ENCODE measurements around the gene PTPRQ.

PTPRQ gene

GRCh38 chr12:80509781-80510556 is 65.9 kb downstream of the PTPRQ start:
- Histone ChIP-seq H3K27me3 (ENCODE audit: control insufficient read depth, insufficient read depth, low read length) (no peaks in the 10 kb centered on the region), H3K27ac (ENCODE audit: low read length) (no peak overlapping the region), H3K9me3 (ENCODE audit: control insufficient read depth, low read depth, low read length) (no peaks in the 10 kb centered on the region), H3K4me3 (ENCODE audit: low read length) (no peak overlapping the region), H3K4me1 (ENCODE audit: control insufficient read depth, low read depth, low read length) (no peaks in the 10 kb centered on the region), H3K9ac (ENCODE audit: low read length) (no peak overlapping the region), H3K36me3 (ENCODE audit: control insufficient read depth, low read depth, low read length) (no peaks in the 10 kb centered on the region)

GRCh38 chr12:80512781-80513180 is 68.7 kb downstream of the PTPRQ start:
- Histone ChIP-seq H3K27me3 (ENCODE audit: control insufficient read depth, insufficient read depth, low read length) (no peaks in the 10 kb centered on the region), H3K27ac (ENCODE audit: low read length) (no peak overlapping the region), H3K4me1 (ENCODE audit: control insufficient read depth, low read depth, low read length) (no peaks in the 10 kb centered on the region), H3K4me3 (ENCODE audit: low read length) (no peak overlapping the region), H3K9ac (ENCODE audit: low read length) (no peak overlapping the region), H3K36me3 (ENCODE audit: control insufficient read depth, low read depth, low read length) (no peaks in the 10 kb centered on the region), H3K9me3 (ENCODE audit: control insufficient read depth, low read depth, low read length) (no peaks in the 10 kb centered on the region)

- Histone ChIP-seq H3K9me3 (ENCODE audit: control insufficient read depth, low read depth, low read length) (no peaks in the 10 kb centered on the region), H3K27me3 (ENCODE audit: control insufficient read depth, insufficient read depth, low read length) (no peaks in the 10 kb centered on the region), H3K27ac (ENCODE audit: low read length) (no peak overlapping the region), H3K4me1 (ENCODE audit: control insufficient read depth, low read depth, low read length) (no peaks in the 10 kb centered on the region), H3K9ac (ENCODE audit: low read length) (no peak overlapping the region), H3K4me3 (ENCODE audit: low read length) (no peak overlapping the region), H3K36me3 (ENCODE audit: control insufficient read depth, low read depth, low read length) (no peaks in the 10 kb centered on the region)
Measured at GRCh38 chr12:80513211-80513610, 69.2 kb downstream of the PTPRQ start.

GRCh38 chr12:80517655-80518054 is 73.6 kb downstream of the PTPRQ start:
- Histone ChIP-seq H3K27ac (ENCODE audit: low read length) (no peak overlapping the region), H3K9me3 (ENCODE audit: control insufficient read depth, low read depth, low read length) (no peaks in the 10 kb centered on the region), H3K36me3 (ENCODE audit: control insufficient read depth, low read depth, low read length) (no peaks in the 10 kb centered on the region), H3K4me3 (ENCODE audit: low read length) (no peak overlapping the region), H3K9ac (ENCODE audit: low read length) (no peak overlapping the region), H3K4me1 (ENCODE audit: control insufficient read depth, low read depth, low read length) (no peaks in the 10 kb centered on the region), H3K27me3 (ENCODE audit: control insufficient read depth, insufficient read depth, low read length) (no peaks in the 10 kb centered on the region)

- Histone ChIP-seq H3K4me3 (ENCODE audit: low read length) (no peak overlapping the region), H3K27me3 (ENCODE audit: control insufficient read depth, insufficient read depth, low read length) (no peaks in the 10 kb centered on the region), H3K27ac (ENCODE audit: low read length) (no peak overlapping the region), H3K4me1 (ENCODE audit: control insufficient read depth, low read depth, low read length) (no peaks in the 10 kb centered on the region), H3K9me3 (ENCODE audit: control insufficient read depth, low read depth, low read length) (no peaks in the 10 kb centered on the region), H3K9ac (ENCODE audit: low read length) (no peak overlapping the region), H3K36me3 (ENCODE audit: control insufficient read depth, low read depth, low read length) (no peaks in the 10 kb centered on the region)
Measured at GRCh38 chr12:80531646-80532045, 87.6 kb downstream of the PTPRQ start.

- no peaks in the 10 kb centered on the region for H3K9me3 ChIP-seq (ENCODE audit: control insufficient read depth, low read depth, low read length)
- H3K27me3 ChIP-seq (ENCODE audit: control insufficient read depth, insufficient read depth, low read length), result no peaks in the 10 kb centered on the region
- H3K4me1 ChIP-seq (ENCODE audit: control insufficient read depth, low read depth, low read length), result peaks cover 13% of the 10 kb centered on the region
- no peak overlapping the region for H3K4me3 ChIP-seq (ENCODE audit: low read length)
- H3K27ac ChIP-seq (ENCODE audit: low read length), result no peak overlapping the region
- H3K36me3 ChIP-seq (ENCODE audit: control insufficient read depth, low read depth, low read length), result no peaks in the 10 kb centered on the region
- no peak overlapping the region for H3K9ac ChIP-seq (ENCODE audit: low read length)
Measured at GRCh38 chr12:80539029-80539428, 95.0 kb downstream of the PTPRQ start.

- Histone ChIP-seq H3K27me3 (ENCODE audit: control insufficient read depth, insufficient read depth, low read length) (no peaks in the 10 kb centered on the region), H3K4me3 (ENCODE audit: low read length) (no peak overlapping the region), H3K9me3 (ENCODE audit: control insufficient read depth, low read depth, low read length) (no peaks in the 10 kb centered on the region), H3K27ac (ENCODE audit: low read length) (no peak overlapping the region), H3K9ac (ENCODE audit: low read length) (no peak overlapping the region), H3K36me3 (ENCODE audit: control insufficient read depth, low read depth, low read length) (no peaks in the 10 kb centered on the region), H3K4me1 (ENCODE audit: control insufficient read depth, low read depth, low read length) (no peaks in the 10 kb centered on the region)
Measured at GRCh38 chr12:80549298-80549697, 105.3 kb downstream of the PTPRQ start.

GRCh38 chr12:80551897-80552296 is 107.9 kb downstream of the PTPRQ start:
- Histone ChIP-seq H3K27me3 (ENCODE audit: control insufficient read depth, insufficient read depth, low read length) (no peaks in the 10 kb centered on the region), H3K36me3 (ENCODE audit: control insufficient read depth, low read depth, low read length) (no peaks in the 10 kb centered on the region), H3K27ac (ENCODE audit: low read length) (no peak overlapping the region), H3K4me3 (ENCODE audit: low read length) (no peak overlapping the region), H3K9me3 (ENCODE audit: control insufficient read depth, low read depth, low read length) (no peaks in the 10 kb centered on the region), H3K9ac (ENCODE audit: low read length) (no peak overlapping the region), H3K4me1 (ENCODE audit: control insufficient read depth, low read depth, low read length) (no peaks in the 10 kb centered on the region)

GRCh38 chr12:80553316-80553715 is 109.3 kb downstream of the PTPRQ start:
- H3K27ac ChIP-seq (ENCODE audit: low read length), result no peak overlapping the region
- H3K9me3 ChIP-seq (ENCODE audit: control insufficient read depth, low read depth, low read length), result no peaks in the 10 kb centered on the region
- no peaks in the 10 kb centered on the region for H3K27me3 ChIP-seq (ENCODE audit: control insufficient read depth, insufficient read depth, low read length)
- no peaks in the 10 kb centered on the region for H3K4me1 ChIP-seq (ENCODE audit: control insufficient read depth, low read depth, low read length)
- no peak overlapping the region for H3K4me3 ChIP-seq (ENCODE audit: low read length)
- no peaks in the 10 kb centered on the region for H3K36me3 ChIP-seq (ENCODE audit: control insufficient read depth, low read depth, low read length)
- H3K9ac ChIP-seq (ENCODE audit: low read length), result no peak overlapping the region

GRCh38 chr12:80556566-80556965 is 112.5 kb downstream of the PTPRQ start:
- no peak overlapping the region for H3K9ac ChIP-seq (ENCODE audit: low read length)
- H3K9me3 ChIP-seq (ENCODE audit: control insufficient read depth, low read depth, low read length), result no peaks in the 10 kb centered on the region
- no peaks in the 10 kb centered on the region for H3K4me1 ChIP-seq (ENCODE audit: control insufficient read depth, low read depth, low read length)
- no peaks in the 10 kb centered on the region for H3K27me3 ChIP-seq (ENCODE audit: control insufficient read depth, insufficient read depth, low read length)
- no peak overlapping the region for H3K4me3 ChIP-seq (ENCODE audit: low read length)
- no peak overlapping the region for H3K27ac ChIP-seq (ENCODE audit: low read length)
- no peaks in the 10 kb centered on the region for H3K36me3 ChIP-seq (ENCODE audit: control insufficient read depth, low read depth, low read length)

GRCh38 chr12:80559766-80560165 is 115.7 kb downstream of the PTPRQ start:
- Histone ChIP-seq H3K4me1 (ENCODE audit: control insufficient read depth, low read depth, low read length) (no peaks in the 10 kb centered on the region), H3K36me3 (ENCODE audit: control insufficient read depth, low read depth, low read length) (no peaks in the 10 kb centered on the region), H3K4me3 (ENCODE audit: low read length) (no peak overlapping the region), H3K9me3 (ENCODE audit: control insufficient read depth, low read depth, low read length) (no peaks in the 10 kb centered on the region), H3K9ac (ENCODE audit: low read length) (no peak overlapping the region), H3K27me3 (ENCODE audit: control insufficient read depth, insufficient read depth, low read length) (no peaks in the 10 kb centered on the region), H3K27ac (ENCODE audit: low read length) (no peak overlapping the region)

- Histone ChIP-seq H3K27ac (ENCODE audit: low read length) (no peak overlapping the region), H3K4me1 (ENCODE audit: control insufficient read depth, low read depth, low read length) (no peaks in the 10 kb centered on the region), H3K36me3 (ENCODE audit: control insufficient read depth, low read depth, low read length) (no peaks in the 10 kb centered on the region), H3K9me3 (ENCODE audit: control insufficient read depth, low read depth, low read length) (no peaks in the 10 kb centered on the region), H3K27me3 (ENCODE audit: control insufficient read depth, insufficient read depth, low read length) (no peaks in the 10 kb centered on the region), H3K9ac (ENCODE audit: low read length) (no peak overlapping the region), H3K4me3 (ENCODE audit: low read length) (no peak overlapping the region)
Measured at GRCh38 chr12:80565271-80565670, 121.2 kb downstream of the PTPRQ start.

Measured in iPS-18a (cell line).